PC-3 (cell line): ENCODE results near the gene PPHLN1. TPM values are rescaled to one million over a fixed set of nuclear protein-coding genes. Genes with fewer than 3 reads are reported as not detected.

Experiments used
- ATAC-seq: fragments of 200-7000 bp; cut with Tn5 transposase; 2 replicates; pipeline ENCODE4 v1.9.1; 2020; ENCODE audit warnings: mild to moderate bottlenecking, moderate library complexity
- BruUV-seq: library from RNA; stranded (reverse); fragments of 400-500 nt; replicated peaks from 2 replicates; lab custom pipeline; 2021; lab: Mats Ljungman, UMichigan
- CTCF ChIA-PET: fragments of 300-600 bp; sonication (Branson Sonifier 250); formaldehyde crosslinking; loops from one replicate; lab custom pipeline; 2022; ENCODE audit warnings: antibody characterized with exemption; lab: Charles Lee
- POLR2A ChIA-PET: fragments of 300-600 bp; sonication (Branson Sonifier 250); formaldehyde crosslinking; loops from one replicate; lab custom pipeline; 2022; ENCODE audit warnings: antibody characterized with exemption; ENCODE audit not compliant: unreplicated experiment; lab: Charles Lee
- DNase-seq: peaks from one replicate; pipeline ENCODE4 v3.0.0-alpha.2; 2015
- H2AFZ ChIP-seq: fragments of 300-600 bp; sonication (generic); 2 replicates; pipeline ENCODE4 v1.6.0; 2016; ENCODE audit warnings: antibody characterized with exemption, low read length
- H3F3A ChIP-seq: fragments of 300-600 bp; sonication (generic); one replicate; pipeline ENCODE4 v1.6.0; 2017; ENCODE audit warnings: antibody characterized with exemption, low read length, control low read depth, mild to moderate bottlenecking; ENCODE audit not compliant: unreplicated experiment
- H3K27ac ChIP-seq: fragments of 300-600 bp; sonication (generic); 2 replicates; pipeline ENCODE4 v1.5.1; 2016; ENCODE audit warnings: mild to moderate bottlenecking, low read length
- H3K27me3 ChIP-seq: fragments of 300-600 bp; sonication (generic); 2 replicates; pipeline ENCODE4 v1.6.1; 2016; ENCODE audit warnings: low read length, mixed read lengths
- H3K36me3 ChIP-seq: fragments of 300-600 bp; sonication (generic); 2 replicates; pipeline ENCODE4 v1.6.1; 2016; ENCODE audit warnings: low read depth, mixed run types, low read length, mixed read lengths
- H3K4me1 ChIP-seq: fragments of 300-600 bp; sonication (generic); 2 replicates; pipeline ENCODE4 v1.5.1; 2016; ENCODE audit warnings: low read length; ENCODE audit not compliant: insufficient read depth
- H3K4me2 ChIP-seq: fragments of 300-600 bp; sonication (generic); 2 replicates; pipeline ENCODE4 v1.6.0; 2016; ENCODE audit warnings: low read length
- H3K4me3 ChIP-seq: fragments of 300-600 bp; sonication (generic); 2 replicates; pipeline ENCODE4 v1.5.1; 2016; ENCODE audit warnings: mild to moderate bottlenecking, low read length, mixed read lengths
- H3K79me2 ChIP-seq: fragments of 300-600 bp; sonication (generic); 2 replicates; pipeline ENCODE4 v1.6.1; 2017; ENCODE audit warnings: low read length, mixed read lengths
- H3K9ac ChIP-seq: fragments of 300-600 bp; sonication (generic); 2 replicates; pipeline ENCODE4 v1.6.0; 2016; ENCODE audit warnings: mild to moderate bottlenecking, low read length
- H3K9me2 ChIP-seq: fragments of 300-600 bp; sonication (generic); replicated peaks from 2 replicates; pipeline ENCODE4 v1.6.1; 2016; ENCODE audit warnings: mixed run types, low read length, mixed read lengths
- H3K9me3 ChIP-seq: fragments of 300-600 bp; sonication (generic); 2 replicates; pipeline ENCODE4 v1.6.1; 2016; ENCODE audit warnings: low read length, mixed read lengths
- H4K20me1 ChIP-seq: fragments of 300-600 bp; sonication (generic); 2 replicates; pipeline ENCODE4 v1.6.1; 2016; ENCODE audit warnings: low read length, mixed read lengths
- EZH2 ChIP-seq: fragments of 300-600 bp; sonication (generic); IDR thresholded peaks from one replicate; pipeline ENCODE4 v1.6.1; 2017; ENCODE audit warnings: antibody characterized with exemption, mild to moderate bottlenecking, low read length; ENCODE audit not compliant: unreplicated experiment
- EZH2phosphoT487 ChIP-seq: fragments of 300-600 bp; sonication (generic); IDR thresholded peaks from 2 replicates; pipeline ENCODE4 v1.6.1; 2018; ENCODE audit warnings: mild to moderate bottlenecking, antibody characterized with exemption, low read length, borderline replicate concordance
- intact Hi-C: fragments of 100-400 bp; cut with micrococcal nuclease; formaldehyde crosslinking; loops from 2 replicates; pipeline ENCODE4 v1.9.0; 2023
- total RNA-seq: library from RNA; depleted of rRNA; stranded (reverse); fragments of >200 nt; gene quantifications from 2 replicates; pipeline ENCODE4 v1.2.3, GENCODE V29; 2014
- TF ChIP-seq, protein P1 (sequence below): fragments of 300-600 bp; sonication (generic); conservative IDR thresholded peaks from 2 replicates; pipeline ENCODE4 v1.5.1; 2017; ENCODE audit warnings: antibody characterized with exemption, low read depth, mild to moderate bottlenecking, low read length

PPHLN1 gene
- total RNA-seq, 1 experiment from 2014 or later: 82.0 TPM

- peaks cover 8% of the 10 kb centered on the region; the same call in 1 of the 2 replicates for H3K79me2 ChIP-seq
- POLR2A ChIA-PET: no interaction called here
- no TSS peak for BruUV-seq
- TF ChIP-seq, protein P1, sequence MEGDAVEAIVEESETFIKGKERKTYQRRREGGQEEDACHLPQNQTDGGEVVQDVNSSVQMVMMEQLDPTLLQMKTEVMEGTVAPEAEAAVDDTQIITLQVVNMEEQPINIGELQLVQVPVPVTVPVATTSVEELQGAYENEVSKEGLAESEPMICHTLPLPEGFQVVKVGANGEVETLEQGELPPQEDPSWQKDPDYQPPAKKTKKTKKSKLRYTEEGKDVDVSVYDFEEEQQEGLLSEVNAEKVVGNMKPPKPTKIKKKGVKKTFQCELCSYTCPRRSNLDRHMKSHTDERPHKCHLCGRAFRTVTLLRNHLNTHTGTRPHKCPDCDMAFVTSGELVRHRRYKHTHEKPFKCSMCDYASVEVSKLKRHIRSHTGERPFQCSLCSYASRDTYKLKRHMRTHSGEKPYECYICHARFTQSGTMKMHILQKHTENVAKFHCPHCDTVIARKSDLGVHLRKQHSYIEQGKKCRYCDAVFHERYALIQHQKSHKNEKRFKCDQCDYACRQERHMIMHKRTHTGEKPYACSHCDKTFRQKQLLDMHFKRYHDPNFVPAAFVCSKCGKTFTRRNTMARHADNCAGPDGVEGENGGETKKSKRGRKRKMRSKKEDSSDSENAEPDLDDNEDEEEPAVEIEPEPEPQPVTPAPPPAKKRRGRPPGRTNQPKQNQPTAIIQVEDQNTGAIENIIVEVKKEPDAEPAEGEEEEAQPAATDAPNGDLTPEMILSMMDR: no peak
- no peak for TF ChIP-seq EZH2phosphoT487
- no peak overlapping the region for H3K4me2 ChIP-seq
- no peak overlapping the region for H3K27ac ChIP-seq
- DNase-seq (no peak), ATAC-seq (no peak)
- H3K27me3 ChIP-seq: no peaks in the 10 kb centered on the region
- no peaks in the 10 kb centered on the region for H4K20me1 ChIP-seq
- no peaks in the 10 kb centered on the region for H3K9me3 ChIP-seq
- no peak overlapping the region for H3K4me3 ChIP-seq
- H3K9ac ChIP-seq: no peak overlapping the region
- H3K9me2 ChIP-seq: no peaks in the 10 kb centered on the region
- intact Hi-C loops: no loop called here
- no peak overlapping the region for H2AFZ ChIP-seq
- H3K4me1 ChIP-seq: no peaks in the 10 kb centered on the region
- H3K36me3 ChIP-seq: no peaks in the 10 kb centered on the region
- CTCF ChIA-PET: no interaction called here
- no peaks in the 10 kb centered on the region for H3F3A ChIP-seq
Observed at GRCh38 chr12:42370013-42370412, 44.0 kb downstream of the PPHLN1 start.

GRCh38 chr12:42372154-42372791, 46.3 kb downstream of the PPHLN1 start:
- ATAC-seq: peak; percentile 82
- Histone ChIP-seq H3K4me1 (no peaks in the 10 kb centered on the region), H3K9me2 (no peaks in the 10 kb centered on the region), H4K20me1 (no peaks in the 10 kb centered on the region), H3K9me3 (no peaks in the 10 kb centered on the region), H2AFZ (no peak overlapping the region), H3K9ac (no peak overlapping the region), H3F3A (no peaks in the 10 kb centered on the region), H3K27ac (no peak overlapping the region), H3K27me3 (no peaks in the 10 kb centered on the region), H3K4me3 (no peak overlapping the region), H3K4me2 (no peak overlapping the region), H3K79me2 (peaks cover 8% of the 10 kb centered on the region; the same call in 1 of the 2 replicates), H3K36me3 (peaks cover 5% of the 10 kb centered on the region; the same call in 1 of the 2 replicates)
- CTCF ChIA-PET: interaction anchor here (0.5 to 0.9 kb wide), 6 partner anchors 177 to 1426 kb away, joined by 3 to 9 read pairs (median 4); no protein-coding TSS in a partner anchor
- peak; percentile 82 for DNase-seq
- POLR2A ChIA-PET: no interaction called here
- BruUV-seq: no TSS peak
- no peak for TF ChIP-seq EZH2
- TF ChIP-seq, protein P1: peak; percentile 90
- intact Hi-C loops: loop anchor here (1.0 kb wide), 1 partner anchor 243 kb away; no protein-coding TSS in a partner anchor

- Histone ChIP-seq H3K4me3 (no peak overlapping the region), H3K4me1 (no peaks in the 10 kb centered on the region), H3K9me2 (no peaks in the 10 kb centered on the region), H4K20me1 (no peaks in the 10 kb centered on the region), H2AFZ (no peak overlapping the region), H3K4me2 (no peak overlapping the region), H3K27me3 (no peaks in the 10 kb centered on the region), H3K36me3 (peaks cover 5% of the 10 kb centered on the region; the same call in 1 of the 2 replicates), H3K9ac (no peak overlapping the region), H3K27ac (no peak overlapping the region), H3K9me3 (no peaks in the 10 kb centered on the region), H3K79me2 (peaks cover 8% of the 10 kb centered on the region; the same call in 1 of the 2 replicates), H3F3A (no peaks in the 10 kb centered on the region)
- CTCF ChIA-PET: interaction anchor here (0.5 to 0.7 kb wide), 2 partner anchors 16 to 158 kb away, joined by 3 to 5 read pairs; no protein-coding TSS in a partner anchor
- no TSS peak for BruUV-seq
- POLR2A ChIA-PET: no interaction called here
- intact Hi-C loops: no loop called here
- ATAC-seq (no peak), DNase-seq (no peak)
- no peak for TF ChIP-seq EZH2
- no peak for TF ChIP-seq EZH2phosphoT487
- TF ChIP-seq, protein P1: no peak
Observed at GRCh38 chr12:42373669-42374068, 47.7 kb downstream of the PPHLN1 start.
